Mammary epithelial cell (primary cell): ENCODE data around the gene RHBDF1.

Experiments
- CTCF ChIP-seq, 2 donors: IDR thresholded peaks in 1 of 2; conservative IDR thresholded peaks in 1 of 2; 2 replicates each; pipeline ENCODE4 v1.5.1; 2011 to 2012; ENCODE audit warnings: inconsistent platforms in 2 of 2, low read length in 2 of 2, mild to moderate bottlenecking in 2 of 2, control low read depth in 1 of 2, low read depth in 1 of 2; ENCODE audit not compliant: insufficient read depth in 1 of 2; ENCODE audit errors: extremely low read depth in 1 of 2
- EZH2 ChIP-seq: IDR thresholded peaks from 2 replicates; pipeline ENCODE4 v1.6.1; 2012; ENCODE audit warnings: low read length, inconsistent platforms, borderline replicate concordance

GRCh38 chr16:44655-45054, 27.8 kb downstream of the RHBDF1 start:
- TF ChIP-seq CTCF (conservative IDR thresholded peaks at IDR 0.05 in 1 of 2, IDR thresholded peaks at IDR 0.05 in 1 of 2; ENCODE audit: extremely low read depth in 1 of 2, insufficient read depth in 1 of 2, low read depth in 1 of 2, low read length in 2 of 2): no peak
- no peak for TF ChIP-seq EZH2
